ENCODE measurements around the gene HDAC4. TPM values are rescaled to one million over a fixed set of nuclear protein-coding genes. Genes with fewer than 3 reads are reported as not detected.

The HDAC4 gene
- polyA plus RNA-seq, 1 experiment = 8.9 TPM

GRCh38 chr2:239121600-239122012, 279.2 kb downstream of the HDAC4 start:
- TF ChIP-seq CTCF (IDR thresholded peaks at IDR 0.05; ENCODE audit: low read depth, low read length) = no peak
- H3K27ac ChIP-seq (ENCODE audit: low read depth, low read length) = no peak overlapping the region
- H3K4me3 ChIP-seq (ENCODE audit: low read depth, low read length) = no peak overlapping the region
- ChIA-PET POLR2A (no interaction called here), CTCF (no interaction called here)
- DNase-seq (ENCODE audit: low read depth, low spot score) = no peak
- no peaks in the 10 kb centered on the region for H3K27me3 ChIP-seq (ENCODE audit: control insufficient read depth, insufficient read depth, low read length)
- peaks cover 10% of the 10 kb centered on the region for H3K9me3 ChIP-seq (ENCODE audit: control insufficient read depth, insufficient read depth, low read length)

GRCh38 chr2:239120664-239121063, 280.2 kb downstream of the HDAC4 start:
- H3K9me3 ChIP-seq (ENCODE audit: control insufficient read depth, insufficient read depth, low read length) = peaks cover 10% of the 10 kb centered on the region
- no peak overlapping the region for H3K4me3 ChIP-seq (ENCODE audit: low read depth, low read length)
- TF ChIP-seq CTCF (IDR thresholded peaks at IDR 0.05; ENCODE audit: low read depth, low read length) = no peak
- H3K27me3 ChIP-seq (ENCODE audit: control insufficient read depth, insufficient read depth, low read length) = no peaks in the 10 kb centered on the region
- ChIA-PET POLR2A (interaction anchor here (0.7 kb wide), 1 partner anchor 456 kb away, joined by 5 read pairs; no protein-coding TSS in a partner anchor), CTCF (no interaction called here)
- DNase-seq (ENCODE audit: low read depth, low spot score) = no peak
- no peak overlapping the region for H3K27ac ChIP-seq (ENCODE audit: low read depth, low read length)

- ChIA-PET POLR2A (no interaction called here), CTCF (no interaction called here)
- Histone ChIP-seq H3K4me3 (ENCODE audit: low read depth, low read length) (no peak overlapping the region), H3K27me3 (ENCODE audit: control insufficient read depth, insufficient read depth, low read length) (no peaks in the 10 kb centered on the region), H3K27ac (ENCODE audit: low read depth, low read length) (no peak overlapping the region), H3K9me3 (ENCODE audit: control insufficient read depth, insufficient read depth, low read length) (peaks cover 4% of the 10 kb centered on the region)
- DNase-seq (ENCODE audit: low read depth, low spot score) = no peak
- TF ChIP-seq CTCF (IDR thresholded peaks at IDR 0.05; ENCODE audit: low read depth, low read length) = no peak
These were observed 281.3 kb downstream of the HDAC4 start for GRCh38 chr2:239119346-239120126.

GRCh38 chr2:239118675-239119211, 282.1 kb downstream of the HDAC4 start:
- CTCF ChIA-PET = no interaction called here
- Histone ChIP-seq H3K27me3 (ENCODE audit: control insufficient read depth, insufficient read depth, low read length) (no peaks in the 10 kb centered on the region), H3K27ac (ENCODE audit: low read depth, low read length) (no peak overlapping the region), H3K4me3 (ENCODE audit: low read depth, low read length) (no peak overlapping the region), H3K9me3 (ENCODE audit: control insufficient read depth, insufficient read depth, low read length) (no peaks in the 10 kb centered on the region; the same call in 1 of the 2 replicates)
- no peak for TF ChIP-seq CTCF (IDR thresholded peaks at IDR 0.05; ENCODE audit: low read depth, low read length)
- POLR2A ChIA-PET = no interaction called here
- no peak for DNase-seq (ENCODE audit: low read depth, low spot score)

GRCh38 chr2:239118264-239118663, 282.6 kb downstream of the HDAC4 start:
- no peak for TF ChIP-seq CTCF (IDR thresholded peaks at IDR 0.05; ENCODE audit: low read depth, low read length)
- no peak overlapping the region for H3K4me3 ChIP-seq (ENCODE audit: low read depth, low read length)

More at GRCh38 chr2:239118264-239118663, 282.6 kb downstream of the HDAC4 start:
- POLR2A ChIA-PET = no interaction called here
- DNase-seq (ENCODE audit: low read depth, low spot score) = no peak
- Histone ChIP-seq H3K27me3 (ENCODE audit: control insufficient read depth, insufficient read depth, low read length) (no peaks in the 10 kb centered on the region), H3K27ac (ENCODE audit: low read depth, low read length) (no peak overlapping the region), H3K9me3 (ENCODE audit: control insufficient read depth, insufficient read depth, low read length) (no peaks in the 10 kb centered on the region; the same call in 1 of the 2 replicates)
- CTCF ChIA-PET = no interaction called here

All from AG04450 (cell line).